Body of pancreas (tissue), 4 donors: ENCODE results near the gene LPCAT3.

Experiments
- CTCF ChIP-seq, 7 experiments: fragments of 450-650 bp in 4 of 7; fragments of 200-600 bp in 3 of 7; sonication (generic) in 3 of 7; IDR thresholded peaks; one replicate each; pipeline ENCODE4 v1.5.1; 2016 to 2019; ENCODE audit warnings: antibody characterized with exemption in 7 of 7
- POLR2A ChIP-seq, 3 donors: fragments of 450-650 bp; IDR thresholded peaks; one replicate each; pipeline ENCODE4 v1.6.1; 2016; ENCODE audit warnings: antibody characterized with exemption in 3 of 3, mild to moderate bottlenecking in 2 of 3

- no peak for TF ChIP-seq CTCF (IDR thresholded peaks at IDR 0.05)
- no peak for TF ChIP-seq POLR2A (IDR thresholded peaks at IDR 0.05)
Measured at GRCh38 chr12:6966351-6966750, 51.9 kb downstream of the LPCAT3 start.
